Upper lobe of right lung (tissue), 1 donor: Measurements from ENCODE around the gene NPPB. TPM values are rescaled to one million over a fixed set of nuclear protein-coding genes. Genes with fewer than 3 reads are reported as not detected.

Source experiments
- ATAC-seq: fragments of 200-7000 bp; cut with Tn5 transposase; one replicate; pipeline ENCODE4 v1.9.1; 2020; ENCODE audit warnings: mild to moderate bottlenecking, moderate library complexity
- DNase-seq: peaks from one replicate; pipeline ENCODE4 v3.0.0-alpha.2; 2020
- H3K27ac ChIP-seq: fragments of 200-600 bp; one replicate; pipeline ENCODE4 v1.8.0; 2022
- H3K27me3 ChIP-seq: fragments of 200-600 bp; one replicate; pipeline ENCODE4 v1.8.0; 2022; ENCODE audit warnings: mild to moderate bottlenecking
- H3K36me3 ChIP-seq: fragments of 200-600 bp; one replicate; pipeline ENCODE4 v1.8.0; 2022
- H3K4me1 ChIP-seq: fragments of 200-600 bp; one replicate; pipeline ENCODE4 v1.8.0; 2022
- H3K4me3 ChIP-seq: fragments of 200-600 bp; one replicate; pipeline ENCODE4 v1.8.0; 2022; ENCODE audit warnings: mild to moderate bottlenecking
- H3K9me3 ChIP-seq: fragments of 200-600 bp; one replicate; pipeline ENCODE4 v1.8.0; 2022
- intact Hi-C: fragments of 100-400 bp; cut with DNase I; formaldehyde crosslinking; loops from one replicate; pipeline ENCODE4 v1.11.0; 2022
- total RNA-seq: library from RNA; stranded (reverse); fragmentation: NEBNext Ultra II Directional; extraction: Animal tissue kit (Norgen Biotek cat#: 25700); gene quantifications from one replicate; pipeline ENCODE4 v1.2.1, GENCODE V29; 2021
- TF ChIP-seq, protein P1 (sequence below): fragments of 200-600 bp; IDR thresholded peaks from one replicate; pipeline ENCODE4 v1.8.0; 2022; ENCODE audit warnings: antibody characterized with exemption
- donor health status: DM: no; HTN: yes; CAD: no; lungs with severe emphysema.

NPPB gene
- total RNA-seq, 1 donor from 2014 or later = 0.81 TPM

- Histone ChIP-seq H3K9me3 (no peaks in the 10 kb centered on the region), H3K4me1 (peaks cover 6% of the 10 kb centered on the region), H3K27ac (no peak overlapping the region), H3K27me3 (no peaks in the 10 kb centered on the region), H3K36me3 (no peaks in the 10 kb centered on the region), H3K4me3 (no peak overlapping the region)
- TF ChIP-seq, protein P1, sequence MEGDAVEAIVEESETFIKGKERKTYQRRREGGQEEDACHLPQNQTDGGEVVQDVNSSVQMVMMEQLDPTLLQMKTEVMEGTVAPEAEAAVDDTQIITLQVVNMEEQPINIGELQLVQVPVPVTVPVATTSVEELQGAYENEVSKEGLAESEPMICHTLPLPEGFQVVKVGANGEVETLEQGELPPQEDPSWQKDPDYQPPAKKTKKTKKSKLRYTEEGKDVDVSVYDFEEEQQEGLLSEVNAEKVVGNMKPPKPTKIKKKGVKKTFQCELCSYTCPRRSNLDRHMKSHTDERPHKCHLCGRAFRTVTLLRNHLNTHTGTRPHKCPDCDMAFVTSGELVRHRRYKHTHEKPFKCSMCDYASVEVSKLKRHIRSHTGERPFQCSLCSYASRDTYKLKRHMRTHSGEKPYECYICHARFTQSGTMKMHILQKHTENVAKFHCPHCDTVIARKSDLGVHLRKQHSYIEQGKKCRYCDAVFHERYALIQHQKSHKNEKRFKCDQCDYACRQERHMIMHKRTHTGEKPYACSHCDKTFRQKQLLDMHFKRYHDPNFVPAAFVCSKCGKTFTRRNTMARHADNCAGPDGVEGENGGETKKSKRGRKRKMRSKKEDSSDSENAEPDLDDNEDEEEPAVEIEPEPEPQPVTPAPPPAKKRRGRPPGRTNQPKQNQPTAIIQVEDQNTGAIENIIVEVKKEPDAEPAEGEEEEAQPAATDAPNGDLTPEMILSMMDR = no peak
- intact Hi-C loops = no loop called here
- DNase-seq (no peak), ATAC-seq (no peak)
Observed at GRCh38 chr1:11875094-11875493, 16.3 kb upstream of the NPPB start.

DNA sequence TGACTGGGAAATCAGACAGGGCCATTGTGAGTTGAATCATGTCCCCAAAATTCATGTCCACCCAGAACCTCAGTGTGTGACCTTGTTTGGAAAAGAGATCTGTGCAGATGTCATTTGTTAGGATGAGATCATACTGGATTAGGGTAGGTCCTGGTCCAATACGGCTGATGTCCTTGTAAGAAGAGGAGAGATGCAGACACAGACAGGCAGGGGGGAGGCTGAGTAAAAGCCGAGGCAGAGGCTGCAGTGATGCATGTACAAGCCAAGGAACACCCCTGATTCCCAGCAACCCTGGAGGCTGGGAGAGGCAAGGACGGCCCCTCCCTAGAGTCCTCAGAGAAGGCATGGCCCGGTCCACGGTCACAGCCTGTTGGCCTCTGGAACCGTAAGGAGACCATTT is 15.9 kb upstream of the NPPB start:
- H3K27me3 ChIP-seq = peaks cover 5% of the 10 kb centered on the region
- intact Hi-C loops = no loop called here
- no peaks in the 10 kb centered on the region for H3K9me3 ChIP-seq
- no peak for ATAC-seq
- no peaks in the 10 kb centered on the region for H3K36me3 ChIP-seq
- DNase-seq = no peak
- no peak overlapping the region for H3K4me3 ChIP-seq
- no peak overlapping the region for H3K27ac ChIP-seq
- peaks cover 6% of the 10 kb centered on the region for H3K4me1 ChIP-seq
- TF ChIP-seq, protein P1 = no peak

- TF ChIP-seq, protein P1 = no peak
- ATAC-seq (peak; percentile 23), DNase-seq (no peak)
- Histone ChIP-seq H3K4me1 (peaks cover 6% of the 10 kb centered on the region), H3K36me3 (no peaks in the 10 kb centered on the region), H3K27ac (no peak overlapping the region), H3K4me3 (no peak overlapping the region), H3K27me3 (peaks cover 9% of the 10 kb centered on the region), H3K9me3 (no peaks in the 10 kb centered on the region)
- intact Hi-C loops = no loop called here
Observed at GRCh38 chr1:11874258-11874562, 15.5 kb upstream of the NPPB start.

DNA sequence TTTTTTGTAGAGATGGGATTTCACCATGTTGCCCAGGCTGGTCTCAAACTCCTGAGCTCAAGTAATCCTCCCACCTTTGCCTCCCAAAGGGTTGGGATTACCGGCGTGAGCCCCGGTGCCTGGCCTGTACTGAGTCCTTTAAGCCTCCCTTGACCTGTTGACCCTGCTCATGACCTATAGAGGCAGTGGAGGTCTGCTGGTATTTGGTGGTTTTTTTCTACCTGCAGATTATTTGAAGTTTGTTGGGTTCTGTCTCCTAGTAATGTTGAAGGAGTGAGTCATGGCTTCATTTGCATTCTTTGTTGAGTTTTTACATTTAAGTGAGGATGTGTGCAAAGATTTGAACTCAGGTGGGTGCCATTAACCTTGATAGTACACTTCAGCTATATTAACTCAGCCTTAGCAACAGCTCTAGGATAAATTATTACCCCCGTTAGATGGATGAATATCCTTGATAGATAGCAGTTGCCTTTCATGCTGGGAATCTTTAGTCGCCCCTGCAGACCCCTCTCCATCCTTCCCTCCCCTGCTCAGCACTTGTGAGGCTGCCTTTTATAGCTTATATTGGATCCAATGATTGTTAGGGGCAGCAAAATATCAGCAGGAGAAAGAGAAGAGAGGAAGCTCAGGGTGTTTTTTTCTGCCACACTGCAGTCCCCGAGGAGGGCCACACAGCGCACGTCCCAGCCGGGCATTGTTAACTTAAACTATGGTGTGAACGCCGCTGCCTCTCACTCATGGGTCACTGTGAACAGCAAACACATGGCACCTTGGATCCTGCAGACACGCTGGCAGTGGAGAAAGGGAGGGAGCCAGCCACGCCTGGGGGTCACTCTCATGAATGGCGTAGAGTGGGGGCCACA is 14.9 kb upstream of the NPPB start:
- Histone ChIP-seq H3K4me1 (peaks cover 6% of the 10 kb centered on the region), H3K4me3 (no peak overlapping the region), H3K36me3 (no peaks in the 10 kb centered on the region), H3K9me3 (no peaks in the 10 kb centered on the region), H3K27ac (no peak overlapping the region), H3K27me3 (peaks cover 10% of the 10 kb centered on the region)
- intact Hi-C loops = no loop called here
- ATAC-seq (no peak), DNase-seq (no peak)
- TF ChIP-seq, protein P1 = no peak

DNA sequence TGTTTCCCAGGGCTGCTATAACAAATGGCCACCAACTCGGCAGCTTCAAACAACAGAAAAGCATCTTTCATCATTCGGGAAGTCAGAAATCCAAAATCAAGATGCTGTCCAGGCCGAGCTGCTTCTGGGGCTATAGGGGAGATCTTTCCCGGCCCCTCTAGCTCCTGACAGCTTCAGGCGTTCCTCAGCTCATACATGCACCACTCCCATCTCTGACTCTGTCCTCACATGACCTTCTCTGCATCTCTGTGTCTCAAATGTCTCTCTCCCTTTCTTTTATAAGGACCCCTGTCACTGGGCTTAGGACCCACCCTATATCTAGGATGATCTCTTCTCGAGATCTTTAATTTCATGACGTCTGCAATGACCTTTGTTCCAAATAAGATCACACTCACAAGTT is 13.8 kb upstream of the NPPB start:
- intact Hi-C loops = no loop called here
- TF ChIP-seq, protein P1 = no peak
- no peaks in the 10 kb centered on the region for H3K9me3 ChIP-seq
- no peak for ATAC-seq
- peaks cover 10% of the 10 kb centered on the region for H3K27me3 ChIP-seq
- no peak overlapping the region for H3K4me3 ChIP-seq
- peaks cover 6% of the 10 kb centered on the region for H3K4me1 ChIP-seq
- DNase-seq = no peak
- H3K27ac ChIP-seq = no peak overlapping the region
- H3K36me3 ChIP-seq = no peaks in the 10 kb centered on the region
